Measurements from ENCODE around the gene SH3GL2.

DNA sequence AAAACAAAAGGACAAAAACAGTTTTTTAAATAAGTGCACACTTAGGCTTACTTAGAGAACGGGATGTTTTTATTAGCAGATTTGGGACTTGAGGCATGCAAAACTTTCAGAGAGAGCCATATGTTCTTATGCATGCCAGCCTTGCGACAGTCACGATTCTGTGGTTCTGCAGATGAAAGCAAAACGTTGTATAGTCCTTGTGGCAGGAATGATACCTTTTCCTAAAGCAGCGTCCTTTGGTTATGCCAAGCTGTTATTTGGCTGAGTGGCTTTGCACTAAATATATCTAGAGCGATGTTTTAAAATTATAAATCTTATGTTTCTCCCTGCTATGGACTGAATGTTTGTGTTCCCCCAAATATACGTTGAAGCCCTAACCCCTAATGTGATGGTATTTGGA lies 152.0 kb downstream of the SH3GL2 start:
- TF ChIP-seq EZH2 (IDR thresholded peaks at IDR 0.05; ENCODE audit: borderline replicate concordance, insufficient read depth, low read depth, low read length, poor library complexity, severe bottlenecking): no peak
- TF ChIP-seq, protein P1, sequence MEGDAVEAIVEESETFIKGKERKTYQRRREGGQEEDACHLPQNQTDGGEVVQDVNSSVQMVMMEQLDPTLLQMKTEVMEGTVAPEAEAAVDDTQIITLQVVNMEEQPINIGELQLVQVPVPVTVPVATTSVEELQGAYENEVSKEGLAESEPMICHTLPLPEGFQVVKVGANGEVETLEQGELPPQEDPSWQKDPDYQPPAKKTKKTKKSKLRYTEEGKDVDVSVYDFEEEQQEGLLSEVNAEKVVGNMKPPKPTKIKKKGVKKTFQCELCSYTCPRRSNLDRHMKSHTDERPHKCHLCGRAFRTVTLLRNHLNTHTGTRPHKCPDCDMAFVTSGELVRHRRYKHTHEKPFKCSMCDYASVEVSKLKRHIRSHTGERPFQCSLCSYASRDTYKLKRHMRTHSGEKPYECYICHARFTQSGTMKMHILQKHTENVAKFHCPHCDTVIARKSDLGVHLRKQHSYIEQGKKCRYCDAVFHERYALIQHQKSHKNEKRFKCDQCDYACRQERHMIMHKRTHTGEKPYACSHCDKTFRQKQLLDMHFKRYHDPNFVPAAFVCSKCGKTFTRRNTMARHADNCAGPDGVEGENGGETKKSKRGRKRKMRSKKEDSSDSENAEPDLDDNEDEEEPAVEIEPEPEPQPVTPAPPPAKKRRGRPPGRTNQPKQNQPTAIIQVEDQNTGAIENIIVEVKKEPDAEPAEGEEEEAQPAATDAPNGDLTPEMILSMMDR (IDR thresholded peaks at IDR 0.05): no peak
